Activated CD4-positive, alpha-beta T cell treated with anti-CD3 and anti-CD28 coated beads for 36 hours (primary cell): Measurements from ENCODE around the gene KLHDC8A. TPM values are rescaled to one million over a fixed set of nuclear protein-coding genes. Genes with fewer than 3 reads are reported as not detected.
A peak's percentile ranks its signal among the peaks of the same experiment; 100 is the strongest.

Source experiments
- ATAC-seq: fragments of 200-7000 bp; cut with Tn5 transposase; one replicate; pipeline ENCODE4 v1.10.0; 2021; ENCODE audit warnings: mild to moderate bottlenecking, moderate library complexity
- CTCF ChIA-PET: fragments of 350-600 bp; sonication (Branson Sonifier 250); formaldehyde crosslinking; loops from one replicate; lab custom pipeline; 2021; ENCODE audit warnings: antibody characterized with exemption; lab: Charles Lee
- POLR2A ChIA-PET: fragments of 350-600 bp; sonication (Branson Sonifier 250); formaldehyde crosslinking; loops from one replicate; lab custom pipeline; 2021; ENCODE audit warnings: antibody characterized with exemption, inconsistent platforms; lab: Charles Lee
- DNase-seq: peaks from one replicate; pipeline ENCODE4 v3.0.0-alpha.2; 2020
- H3K27ac Mint-ChIP-seq: one replicate; pipeline ENCODE4 v1.8.0; 2021; ENCODE audit warnings: mixed read lengths
- H3K27me3 Mint-ChIP-seq: one replicate; pipeline ENCODE4 v1.8.0; 2021; ENCODE audit warnings: mixed read lengths
- H3K36me3 Mint-ChIP-seq: one replicate; pipeline ENCODE4 v1.8.0; 2021; ENCODE audit warnings: low read depth, mixed read lengths
- H3K4me1 Mint-ChIP-seq: one replicate; pipeline ENCODE4 v1.8.0; 2021; ENCODE audit warnings: mixed read lengths
- H3K4me3 Mint-ChIP-seq: one replicate; pipeline ENCODE4 v1.8.0; 2021; ENCODE audit warnings: mild to moderate bottlenecking, moderate library complexity, mixed read lengths
- H3K9me3 Mint-ChIP-seq: one replicate; pipeline ENCODE4 v1.8.0; 2021; ENCODE audit warnings: low read depth, mixed read lengths
- intact Hi-C, 2 experiments: fragments of 100-400 bp; cut with DNase I in 1 of 2; cut with micrococcal nuclease in 1 of 2; formaldehyde crosslinking; loops; one replicate each; pipeline versions ENCODE4 v1.14.2 to v1.15.1; 2022 to 2024; cut with DNase I, micrococcal nuclease
- total RNA-seq, 2 experiments: library from RNA; stranded (reverse); gene quantifications; one replicate each; pipeline ENCODE4 v1.2.3, GENCODE V29; 2021

The KLHDC8A gene
- total RNA-seq, 2 experiments from 2014 or later = not detected

DNA sequence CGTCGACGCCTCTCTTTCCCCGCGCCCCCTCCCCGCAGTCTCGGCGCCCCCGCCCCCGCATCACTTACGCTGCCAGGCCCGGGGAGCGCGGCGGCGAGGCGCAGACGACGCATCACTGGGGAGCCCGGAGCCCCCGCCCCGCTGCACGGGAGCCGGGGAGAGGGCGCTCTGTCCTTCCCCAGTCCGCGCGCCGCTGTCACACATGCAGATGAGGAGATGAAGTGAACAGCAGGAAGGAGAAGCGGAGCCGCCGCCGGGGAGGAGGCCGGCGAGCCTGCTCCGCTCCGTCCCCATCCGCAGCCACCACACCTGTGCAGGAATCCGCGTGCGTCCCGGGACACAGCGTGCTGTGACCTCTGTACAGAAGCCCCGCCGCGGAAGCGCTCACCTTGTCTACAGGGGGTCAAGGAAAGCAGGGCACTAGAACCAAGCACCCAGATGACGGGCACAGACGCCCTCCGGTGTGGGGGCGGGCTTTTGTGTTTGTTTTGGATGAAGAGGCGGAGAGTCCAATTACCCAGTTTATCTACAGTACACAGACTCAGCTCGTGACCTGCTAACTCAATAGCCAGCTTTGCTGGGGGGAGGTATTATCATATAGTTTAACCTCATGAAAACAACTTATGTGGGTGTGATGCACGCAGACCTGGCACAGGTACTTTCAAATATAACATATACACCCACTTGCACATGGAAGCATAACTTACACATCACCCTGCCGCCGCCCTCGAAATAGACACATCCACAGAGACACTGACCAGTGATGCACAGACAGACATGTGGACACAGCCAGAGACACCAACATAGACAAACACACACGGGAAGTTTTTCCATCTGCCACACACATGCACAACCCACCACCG lies 12.4 kb downstream of the KLHDC8A start:
- Mint-ChIP-seq H3K4me3 (no peak overlapping the region), H3K36me3 (no peaks in the 10 kb centered on the region), H3K9me3 (no peaks in the 10 kb centered on the region), H3K4me1 (peaks cover 5% of the 10 kb centered on the region), H3K27ac (no peak overlapping the region), H3K27me3 (peaks cover 31% of the 10 kb centered on the region)
- ATAC-seq (peak; percentile 83), DNase-seq (peak; percentile 74)
- ChIA-PET POLR2A (no interaction called here), CTCF (interaction anchor here (0.6 to 1.0 kb wide), 5 partner anchors 7 to 17 kb away, joined by 3 to 5 read pairs (median 3); no protein-coding TSS in a partner anchor)
- intact Hi-C loops = no loop called here

DNA sequence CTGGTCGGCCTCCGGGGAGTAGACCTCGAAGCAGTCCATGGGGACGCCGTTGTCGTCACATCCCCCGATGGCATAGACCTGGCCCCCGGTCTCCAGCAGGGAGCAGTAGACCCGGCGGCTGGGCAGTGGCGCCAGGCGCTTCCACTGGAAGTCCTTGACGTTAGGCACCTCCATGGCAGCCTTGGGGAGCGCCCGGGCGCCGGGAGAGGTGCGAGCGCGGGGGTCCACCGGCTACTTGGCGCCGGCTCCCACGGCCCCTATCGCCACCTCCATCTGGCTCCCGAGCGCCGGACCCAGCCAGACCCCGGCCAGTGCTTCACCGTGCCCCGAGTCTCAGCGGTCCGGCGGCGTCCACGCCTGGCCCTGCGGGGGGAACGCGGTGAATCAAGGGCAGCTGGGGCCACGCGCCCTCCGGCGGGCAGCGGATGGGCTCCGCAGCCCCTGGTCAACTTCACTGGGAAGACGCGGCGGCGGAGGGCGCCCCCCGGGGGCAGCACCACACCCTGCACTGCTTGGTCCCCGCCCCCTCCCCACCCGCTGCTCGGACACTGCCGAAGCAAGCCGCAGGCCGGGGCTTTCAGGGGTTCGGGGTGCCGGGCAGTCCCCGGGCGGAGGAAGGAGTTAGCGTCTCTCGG lies 13.2 kb downstream of the KLHDC8A start:
- POLR2A ChIA-PET = no interaction called here
- no peak overlapping the region for H3K4me3 Mint-ChIP-seq
- no peaks in the 10 kb centered on the region for H3K9me3 Mint-ChIP-seq
- no peaks in the 10 kb centered on the region for H3K36me3 Mint-ChIP-seq
- H3K27me3 Mint-ChIP-seq = peaks cover 31% of the 10 kb centered on the region
- intact Hi-C loops = no loop called here
- ATAC-seq = peak; percentile 31
- peak; percentile 50 for DNase-seq
- peaks cover 5% of the 10 kb centered on the region for H3K4me1 Mint-ChIP-seq
- no peak overlapping the region for H3K27ac Mint-ChIP-seq
- CTCF ChIA-PET = interaction anchor here (1.0 to 1.4 kb wide), 2 partner anchors 11 to 70 kb away, joined by 3 to 6 read pairs; no protein-coding TSS in a partner anchor

DNA sequence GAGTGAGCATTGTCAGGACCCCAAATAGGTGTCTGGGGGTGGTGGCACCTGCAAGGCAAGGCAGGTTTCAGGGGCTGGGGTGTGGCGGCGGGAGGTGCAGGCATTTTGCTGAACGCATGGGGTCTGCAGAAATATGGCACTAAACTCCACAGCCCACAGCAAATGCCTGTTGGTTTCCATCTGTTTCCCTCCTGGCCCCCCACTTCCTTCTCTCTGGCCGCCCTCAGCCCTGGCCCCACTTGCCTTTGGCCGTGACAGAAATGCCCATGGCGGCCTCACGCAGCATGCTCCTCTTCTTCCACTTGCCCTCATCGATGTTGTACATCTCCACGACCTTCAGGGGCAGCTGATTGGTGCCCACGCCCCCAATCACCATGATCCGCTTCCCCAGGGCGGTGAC lies 13.7 kb downstream of the KLHDC8A start:
- ATAC-seq (no peak), DNase-seq (no peak)
- Mint-ChIP-seq H3K9me3 (no peaks in the 10 kb centered on the region), H3K4me3 (no peak overlapping the region), H3K36me3 (no peaks in the 10 kb centered on the region), H3K27me3 (peaks cover 31% of the 10 kb centered on the region), H3K4me1 (peaks cover 5% of the 10 kb centered on the region), H3K27ac (no peak overlapping the region)
- intact Hi-C loops = no loop called here
- POLR2A ChIA-PET = no interaction called here
- CTCF ChIA-PET = interaction anchor here (1.0 to 1.4 kb wide), 2 partner anchors 11 to 70 kb away, joined by 3 to 6 read pairs; no protein-coding TSS in a partner anchor

DNA sequence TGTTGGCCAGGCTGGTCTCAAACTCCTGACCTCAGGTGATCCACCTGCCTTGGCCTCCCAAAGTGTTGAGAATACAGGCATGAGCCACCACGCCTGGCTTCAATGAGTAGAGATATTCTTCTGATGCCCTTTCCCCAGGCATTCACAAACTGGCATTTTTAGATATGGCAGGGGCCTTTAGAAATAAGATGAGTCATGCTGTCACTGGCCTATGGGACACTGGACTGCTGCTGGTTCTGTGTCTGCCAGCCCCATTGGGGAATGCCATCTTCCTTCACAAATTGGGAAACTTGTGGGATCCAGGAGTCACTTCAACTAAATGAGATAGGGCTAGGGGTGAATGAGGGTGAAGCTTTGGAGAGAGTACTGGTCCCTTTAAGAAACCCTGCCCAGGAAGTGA lies 16.0 kb downstream of the KLHDC8A start:
- H3K27ac Mint-ChIP-seq = no peak overlapping the region
- H3K4me3 Mint-ChIP-seq = no peak overlapping the region
- intact Hi-C loops = no loop called here
- POLR2A ChIA-PET = no interaction called here
- H3K4me1 Mint-ChIP-seq = peaks cover 5% of the 10 kb centered on the region
- no peaks in the 10 kb centered on the region for H3K9me3 Mint-ChIP-seq
- peaks cover 23% of the 10 kb centered on the region for H3K27me3 Mint-ChIP-seq
- CTCF ChIA-PET = interaction anchor here (1.1 to 2.0 kb wide), 2 partner anchors 9 to 16 kb away, joined by 3 to 5 read pairs; no protein-coding TSS in a partner anchor
- no peaks in the 10 kb centered on the region for H3K36me3 Mint-ChIP-seq
- ATAC-seq (no peak), DNase-seq (no peak)

DNA sequence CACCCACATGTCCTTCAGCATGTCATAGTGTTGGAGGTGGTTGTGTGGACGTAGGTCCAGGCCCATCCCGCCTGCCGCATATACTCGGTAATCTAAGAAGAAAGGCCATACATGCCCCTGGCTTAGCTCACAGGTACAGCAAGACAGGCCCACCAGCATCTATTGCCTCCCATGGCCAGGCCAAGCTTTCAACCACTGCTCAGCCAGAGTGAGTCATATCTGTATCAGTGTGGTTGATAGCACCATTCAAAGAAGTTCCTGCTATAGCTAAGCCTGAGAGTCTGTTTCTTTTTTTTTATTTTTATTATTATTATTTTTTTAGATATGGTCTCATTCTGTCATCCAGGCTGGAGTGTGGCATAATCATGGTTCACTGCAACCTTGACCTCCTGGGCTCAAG lies 17.0 kb downstream of the KLHDC8A start:
- Mint-ChIP-seq H3K36me3 (no peaks in the 10 kb centered on the region), H3K4me1 (peaks cover 5% of the 10 kb centered on the region), H3K27me3 (peaks cover 17% of the 10 kb centered on the region), H3K9me3 (no peaks in the 10 kb centered on the region), H3K4me3 (no peak overlapping the region), H3K27ac (no peak overlapping the region)
- ChIA-PET POLR2A (no interaction called here), CTCF (interaction anchor here (0.6 to 1.8 kb wide), 8 partner anchors 9 to 253 kb away, joined by 3 to 8 read pairs (median 4); no protein-coding TSS in a partner anchor)
- ATAC-seq (no peak), DNase-seq (peak; percentile 28)
- intact Hi-C loops = loop anchor here in 1 of 2 experiments (5.0 kb wide), 1 partner anchor 148 kb away; no protein-coding TSS in a partner anchor

DNA sequence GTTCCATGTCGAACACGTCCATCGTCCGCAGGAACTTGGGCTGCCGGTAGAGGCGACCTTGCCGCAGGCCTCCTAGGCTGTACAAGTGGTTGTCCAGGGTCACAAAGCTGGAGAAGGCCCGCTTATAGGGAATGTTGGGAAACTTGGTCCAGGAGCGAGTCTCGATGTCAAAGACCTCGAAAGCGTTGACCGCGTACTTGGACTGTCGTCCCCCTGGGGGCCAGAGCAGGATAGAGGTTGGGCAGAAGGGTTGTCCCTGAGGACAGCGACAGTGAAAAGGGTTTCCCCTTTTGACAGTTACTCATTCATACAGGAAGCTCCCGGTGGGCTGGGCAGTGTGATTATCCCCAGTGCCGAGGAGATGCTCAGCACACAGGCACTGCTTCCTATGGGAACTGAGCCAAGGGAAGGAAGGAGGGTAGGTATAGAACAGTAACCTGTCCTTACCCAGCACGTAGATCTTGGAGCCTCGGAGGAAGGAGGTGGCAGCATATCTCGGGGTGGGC lies 17.5 kb downstream of the KLHDC8A start:
- ChIA-PET POLR2A (no interaction called here), CTCF (interaction anchor here (0.6 to 1.8 kb wide), 6 partner anchors 10 to 254 kb away, joined by 3 to 8 read pairs (median 4); no protein-coding TSS in a partner anchor)
- Mint-ChIP-seq H3K9me3 (no peaks in the 10 kb centered on the region), H3K4me3 (no peak overlapping the region), H3K27ac (no peak overlapping the region), H3K36me3 (no peaks in the 10 kb centered on the region), H3K4me1 (peaks cover 2% of the 10 kb centered on the region), H3K27me3 (peaks cover 12% of the 10 kb centered on the region)
- ATAC-seq = no peak
- no peak for DNase-seq
- intact Hi-C loops = loop anchor here in 1 of 2 experiments (5.0 kb wide), 1 partner anchor 148 kb away; no protein-coding TSS in a partner anchor

DNA sequence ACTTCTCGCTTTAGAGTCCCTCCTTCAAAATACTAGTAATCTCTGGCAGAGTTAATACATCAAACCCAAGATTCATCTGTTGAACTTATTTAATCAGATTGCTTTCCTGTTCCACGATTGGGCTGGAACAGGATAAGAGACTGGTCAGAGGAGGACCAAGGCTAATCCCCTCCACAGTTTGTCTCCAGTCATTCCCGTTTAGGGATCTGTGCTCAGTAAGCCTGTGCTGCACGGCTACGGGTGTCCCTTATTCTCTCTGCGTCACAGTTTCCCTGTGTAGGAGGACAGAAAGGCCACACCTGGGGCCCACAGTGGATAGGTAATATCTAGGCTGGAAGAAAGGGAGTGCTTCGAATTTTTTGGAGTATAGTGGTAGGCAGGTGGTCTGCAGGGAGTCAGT lies 18.7 kb downstream of the KLHDC8A start:
- H3K4me1 Mint-ChIP-seq = no peaks in the 10 kb centered on the region
- peaks cover 9% of the 10 kb centered on the region for H3K27me3 Mint-ChIP-seq
- no peak overlapping the region for H3K27ac Mint-ChIP-seq
- POLR2A ChIA-PET = interaction anchor here (1.4 kb wide), 1 partner anchor 19 kb away, joined by 3 read pairs; no protein-coding TSS in a partner anchor
- intact Hi-C loops = loop anchor here in 1 of 2 experiments (5.0 kb wide), 1 partner anchor 149 kb away; no protein-coding TSS in a partner anchor
- no peaks in the 10 kb centered on the region for H3K9me3 Mint-ChIP-seq
- ATAC-seq (no peak), DNase-seq (no peak)
- no peaks in the 10 kb centered on the region for H3K36me3 Mint-ChIP-seq
- CTCF ChIA-PET = interaction anchor here (0.9 to 5.7 kb wide), 6 partner anchors 12 to 186 kb away, joined by 3 to 39 read pairs (median 24); no protein-coding TSS in a partner anchor
- no peak overlapping the region for H3K4me3 Mint-ChIP-seq

DNA sequence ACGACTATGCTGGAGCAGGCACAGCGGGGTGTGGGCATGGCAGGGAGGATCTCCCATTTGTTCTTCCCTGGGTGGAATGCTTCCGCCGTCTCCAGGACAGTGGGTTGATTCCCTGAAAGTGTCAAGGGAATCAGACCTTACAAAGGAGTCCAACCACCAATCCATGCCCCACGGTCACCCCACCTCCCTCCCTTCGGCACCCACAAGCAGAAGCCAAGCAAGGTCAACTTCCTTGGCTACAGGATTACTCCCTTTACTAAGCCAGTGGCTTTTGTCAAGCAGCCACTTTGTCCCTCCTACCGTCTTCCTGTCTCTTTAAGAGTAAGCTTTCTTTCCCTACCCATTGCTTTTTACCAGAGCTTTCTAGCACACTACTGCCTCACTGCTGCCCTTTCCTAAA lies 19.2 kb downstream of the KLHDC8A start:
- Mint-ChIP-seq H3K4me1 (no peaks in the 10 kb centered on the region), H3K27me3 (peaks cover 4% of the 10 kb centered on the region), H3K9me3 (no peaks in the 10 kb centered on the region), H3K4me3 (no peak overlapping the region), H3K36me3 (no peaks in the 10 kb centered on the region), H3K27ac (no peak overlapping the region)
- ATAC-seq (no peak), DNase-seq (no peak)
- ChIA-PET CTCF (interaction anchor here (0.5 to 5.7 kb wide), 17 partner anchors 7 to 583 kb away, joined by 3 to 47 read pairs (median 5); partner anchors contain the start of gene RBBP5), POLR2A (interaction anchor here (1.4 kb wide), 1 partner anchor 18 kb away, joined by 3 read pairs; no protein-coding TSS in a partner anchor)
- intact Hi-C loops = loop anchor here in 1 of 2 experiments (5.0 kb wide), 1 partner anchor 150 kb away; no protein-coding TSS in a partner anchor

DNA sequence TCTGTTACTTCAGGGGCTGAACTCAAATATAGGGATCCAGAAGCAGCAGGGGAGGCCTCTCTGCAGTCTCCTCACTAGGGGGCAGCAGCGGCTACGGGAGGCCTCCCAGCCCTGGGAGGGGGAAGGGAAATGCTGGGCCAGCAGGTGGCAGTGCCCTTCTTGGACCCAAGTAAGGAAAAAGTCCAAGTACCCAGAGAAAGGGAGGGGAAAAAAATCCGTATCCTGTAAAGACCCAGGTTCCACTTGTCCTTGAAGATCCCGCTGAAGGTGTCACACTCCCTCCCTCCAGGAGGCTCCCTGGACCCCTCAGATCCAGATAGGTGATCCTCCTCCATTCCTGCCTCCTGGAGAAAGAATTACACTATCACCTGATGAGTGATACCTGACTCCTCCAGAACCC lies 21.0 kb downstream of the KLHDC8A start:
- Mint-ChIP-seq H3K4me1 (no peaks in the 10 kb centered on the region), H3K27ac (no peak overlapping the region), H3K4me3 (no peak overlapping the region), H3K27me3 (no peaks in the 10 kb centered on the region), H3K9me3 (no peaks in the 10 kb centered on the region), H3K36me3 (no peaks in the 10 kb centered on the region)
- ATAC-seq (peak; percentile 96), DNase-seq (peak; percentile 92)
- CTCF ChIA-PET = interaction anchor here (0.5 to 5.7 kb wide), 35 partner anchors 9 to 287 kb away, joined by 3 to 47 read pairs (median 5); no protein-coding TSS in a partner anchor
- intact Hi-C loops = loop anchor here (1.0 to 5.0 kb wide), 4 partner anchors 150 to 189 kb away; no protein-coding TSS in a partner anchor
- POLR2A ChIA-PET = no interaction called here

DNA sequence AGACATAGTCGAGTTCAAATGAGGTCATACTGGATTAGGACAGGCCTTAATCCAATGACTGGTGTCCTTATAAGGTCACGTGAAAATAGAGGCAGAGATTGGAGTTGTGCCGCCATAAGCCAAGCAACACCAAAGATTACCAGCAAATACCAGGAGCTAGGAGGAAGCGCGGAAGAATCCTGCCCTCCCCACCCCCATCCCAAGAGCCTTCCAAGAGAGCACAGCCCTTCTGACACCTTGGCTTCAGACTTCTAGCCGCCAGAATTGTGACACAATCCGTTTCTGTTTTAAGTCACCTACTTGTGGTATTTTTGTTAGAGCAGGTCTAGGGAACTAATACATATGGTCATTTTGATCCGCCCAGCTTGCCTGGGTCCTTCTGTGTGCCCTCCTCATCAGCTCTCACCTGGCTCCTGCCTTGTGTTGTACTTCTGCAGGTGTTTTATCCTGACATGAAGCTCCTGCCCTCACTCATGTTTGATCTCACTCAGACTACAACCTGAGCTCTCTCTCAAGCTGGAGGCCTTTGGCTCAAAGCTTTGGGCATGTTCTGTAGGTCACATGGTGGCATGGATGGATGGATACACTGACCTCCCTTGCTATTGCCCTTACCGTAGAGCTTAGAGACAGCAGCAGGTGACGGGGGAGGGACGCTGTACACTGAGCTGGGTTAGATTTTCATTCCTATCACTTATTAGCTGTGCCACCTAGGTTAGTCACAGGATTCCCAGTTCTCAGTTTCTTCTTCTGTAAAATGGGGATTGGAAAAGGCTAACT lies 24.5 kb downstream of the KLHDC8A start:
- H3K4me1 Mint-ChIP-seq = no peaks in the 10 kb centered on the region
- CTCF ChIA-PET = interaction anchor here (0.6 to 17.6 kb wide), 8 partner anchors 8 to 1539 kb away, joined by 3 to 760 read pairs (median 4); partner anchors contain the start of gene NUAK2
- ATAC-seq (no peak), DNase-seq (no peak)
- intact Hi-C loops = no loop called here
- POLR2A ChIA-PET = no interaction called here
- no peak overlapping the region for H3K27ac Mint-ChIP-seq
- no peaks in the 10 kb centered on the region for H3K9me3 Mint-ChIP-seq
- no peaks in the 10 kb centered on the region for H3K36me3 Mint-ChIP-seq
- H3K4me3 Mint-ChIP-seq = no peak overlapping the region
- peaks cover 2% of the 10 kb centered on the region for H3K27me3 Mint-ChIP-seq
